H9 (cell line): ENCODE results near the gene MSI2. TPM values are rescaled to one million over a fixed set of nuclear protein-coding genes. Genes with fewer than 3 reads are reported as not detected.

Experiments used
- DNase-seq: peaks from one replicate; pipeline ENCODE4 v3.0.0-alpha.2; 2017
- H2AFZ ChIP-seq: one replicate; pipeline ENCODE4 v1.6.1; 2013; ENCODE audit warnings: mild to moderate bottlenecking, low read length, control low read depth, moderate library complexity
- H2AK5ac ChIP-seq: 2 replicates; pipeline ENCODE4 v1.6.1; 2013; ENCODE audit warnings: low read length, control low read depth, mixed read lengths; ENCODE audit not compliant: insufficient read length
- H2BK120ac ChIP-seq: one replicate; pipeline ENCODE4 v1.6.1; 2013; ENCODE audit warnings: low read depth, mild to moderate bottlenecking, low read length, control low read depth, inconsistent platforms; ENCODE audit not compliant: poor library complexity, severe bottlenecking
- H2BK12ac ChIP-seq: 2 replicates; pipeline ENCODE4 v1.6.1; 2013; ENCODE audit warnings: low read length, control low read depth, mixed read lengths, low read depth; ENCODE audit not compliant: insufficient read length
- H2BK15ac ChIP-seq: 2 replicates; pipeline ENCODE4 v1.6.1; 2013; ENCODE audit warnings: low read depth, low read length, control low read depth
- H2BK20ac ChIP-seq: one replicate; pipeline ENCODE4 v1.6.1; 2013; ENCODE audit warnings: low read depth, mild to moderate bottlenecking, low read length, control low read depth, inconsistent platforms; ENCODE audit not compliant: poor library complexity, severe bottlenecking
- H2BK5ac ChIP-seq: 2 replicates; pipeline ENCODE4 v1.6.1; 2013; ENCODE audit warnings: low read length, control low read depth, mixed read lengths; ENCODE audit not compliant: insufficient read length
- H3K14ac ChIP-seq: 2 replicates; pipeline ENCODE4 v1.6.1; 2013; ENCODE audit warnings: low read length, control low read depth; ENCODE audit not compliant: insufficient read depth
- H3K18ac ChIP-seq: 2 replicates; pipeline ENCODE4 v1.6.1; 2013; ENCODE audit warnings: low read depth, mild to moderate bottlenecking, mixed read lengths, low read length, control low read depth; ENCODE audit not compliant: insufficient read length
- H3K23ac ChIP-seq: 2 replicates; pipeline ENCODE4 v1.6.1; 2013; ENCODE audit warnings: low read length, control low read depth, mixed read lengths, low read depth; ENCODE audit not compliant: insufficient read length
- H3K23me2 ChIP-seq: 2 replicates; pipeline ENCODE4 v1.6.1; 2013; ENCODE audit warnings: low read depth, mild to moderate bottlenecking, mixed read lengths, low read length, control low read depth; ENCODE audit not compliant: insufficient read length, poor library complexity, severe bottlenecking
- H3K27ac ChIP-seq: 2 replicates; pipeline ENCODE4 v1.5.1; 2013; ENCODE audit warnings: low read length, control low read depth, mixed read lengths, low read depth; ENCODE audit not compliant: insufficient read length
- H3K27me3 ChIP-seq: 2 replicates; pipeline ENCODE4 v1.6.1; 2013; ENCODE audit warnings: low read length, control low read depth, inconsistent platforms; ENCODE audit not compliant: insufficient read depth
- H3K4ac ChIP-seq: 2 replicates; pipeline ENCODE4 v1.6.1; 2013; ENCODE audit warnings: low read depth, mild to moderate bottlenecking, control low read depth, inconsistent platforms, low read length, moderate library complexity
- H3K4me1 ChIP-seq: 2 replicates; pipeline ENCODE4 v1.6.1; 2013; ENCODE audit warnings: low read length, control low read depth, inconsistent platforms; ENCODE audit not compliant: insufficient read depth
- H3K4me2 ChIP-seq: 2 replicates; pipeline ENCODE4 v1.6.1; 2013; ENCODE audit warnings: low read length, control low read depth, mixed read lengths; ENCODE audit not compliant: insufficient read length, insufficient read depth
- H3K56ac ChIP-seq: 2 replicates; pipeline ENCODE4 v1.6.1; 2013; ENCODE audit warnings: low read depth, mild to moderate bottlenecking, mixed read lengths, low read length, control low read depth; ENCODE audit not compliant: insufficient read length
- H3K79me1 ChIP-seq: 2 replicates; pipeline ENCODE4 v1.6.1; 2013; ENCODE audit warnings: low read depth, mild to moderate bottlenecking, moderate library complexity, low read length, control low read depth, inconsistent platforms; ENCODE audit not compliant: insufficient read depth, poor library complexity, severe bottlenecking
- H3K79me2 ChIP-seq: 2 replicates; pipeline ENCODE4 v1.6.1; 2013; ENCODE audit warnings: low read length, control low read depth, inconsistent platforms; ENCODE audit not compliant: insufficient read depth
- H3K9ac ChIP-seq: 2 replicates; pipeline ENCODE4 v1.6.1; 2013; ENCODE audit warnings: low read length, control low read depth, mixed read lengths; ENCODE audit not compliant: insufficient read length; ENCODE audit errors: extremely low read depth
- H3K9me3 ChIP-seq: one replicate; pipeline ENCODE4 v1.6.1; 2013; ENCODE audit warnings: low read depth, low read length, inconsistent platforms; ENCODE audit not compliant: control insufficient read depth
- H3T11ph ChIP-seq: one replicate; pipeline ENCODE4 v1.6.1; 2013; ENCODE audit warnings: mild to moderate bottlenecking, low read length, control low read depth, inconsistent platforms
- H4K20me1 ChIP-seq: one replicate; pipeline ENCODE4 v1.6.1; 2013; ENCODE audit not compliant: control insufficient read depth, insufficient read length, insufficient read depth
- H4K5ac ChIP-seq: 2 replicates; pipeline ENCODE4 v1.6.1; 2013; ENCODE audit warnings: low read depth, mild to moderate bottlenecking, mixed read lengths, low read length, control low read depth; ENCODE audit not compliant: insufficient read length
- H4K8ac ChIP-seq: replicated peaks from 2 replicates; pipeline ENCODE4 v1.6.1; 2013; ENCODE audit warnings: low read length, control low read depth, mixed read lengths, low read depth; ENCODE audit not compliant: insufficient read length
- H4K91ac ChIP-seq: 2 replicates; pipeline ENCODE4 v1.6.1; 2013; ENCODE audit warnings: low read depth, mild to moderate bottlenecking, moderate library complexity, mixed read lengths, low read length, control low read depth; ENCODE audit not compliant: insufficient read length
- H3K27ac Mint-ChIP-seq, 3 experiments: 2 replicates in 2 of 3; 3 replicates in 1 of 3; pipeline ENCODE4 v1.8.0; 2020 to 2021; ENCODE audit warnings: mixed read lengths in 3 of 3, mild to moderate bottlenecking in 1 of 3, moderate library complexity in 1 of 3
- H3K27me3 Mint-ChIP-seq: 2 replicates; pipeline ENCODE4 v1.8.0; 2021; ENCODE audit warnings: low read depth, mild to moderate bottlenecking, moderate library complexity, mixed read lengths
- H3K36me3 Mint-ChIP-seq, 3 experiments: 2 replicates in 2 of 3; 3 replicates in 1 of 3; pipeline ENCODE4 v1.8.0; 2020 to 2021; ENCODE audit warnings: low read depth in 3 of 3, mixed read lengths in 3 of 3; ENCODE audit not compliant: insufficient read depth in 1 of 3
- H3K4me1 Mint-ChIP-seq, 2 experiments: 2 replicates each; pipeline ENCODE4 v1.8.0; 2020; ENCODE audit warnings: mixed read lengths in 2 of 2
- H3K4me3 Mint-ChIP-seq, 2 experiments: 2 replicates in 1 of 2; 3 replicates in 1 of 2; pipeline ENCODE4 v1.8.0; 2020 to 2021; ENCODE audit warnings: mild to moderate bottlenecking in 2 of 2, mixed read lengths in 2 of 2, moderate library complexity in 1 of 2
- H3K9me3 Mint-ChIP-seq, 2 experiments: 2 replicates in 1 of 2; 3 replicates in 1 of 2; pipeline ENCODE4 v1.8.0; 2020; ENCODE audit warnings: mild to moderate bottlenecking in 2 of 2, mixed read lengths in 2 of 2, moderate library complexity in 1 of 2
- WGBS: extraction: QIAGEN DNeasy Blood & Tissue Kit; methylation state at CpG from one replicate; pipeline ENCODE4 v1.1.7; 2013; ENCODE audit warnings: missing lambda C conversion rate, low lambda C conversion rate, mixed read lengths; ENCODE audit not compliant: insufficient read length; ENCODE audit errors: extremely low coverage; 5-methylcytosine and 5-hydroxymethylcytosine counted together
- total RNA-seq: library from RNA; stranded (reverse); gene quantifications from 2 replicates; pipeline ENCODE4 v1.2.1, GENCODE V29; 2021
- TF ChIP-seq, protein P1 (sequence below): fragments of 200-600 bp; sonication (generic); conservative IDR thresholded peaks from 3 replicates; pipeline ENCODE4 v1.8.0; 2021; ENCODE audit warnings: antibody characterized with exemption, mild to moderate bottlenecking

Gene MSI2
- total RNA-seq, 1 experiment from 2014 or later = 98.5 TPM

DNA sequence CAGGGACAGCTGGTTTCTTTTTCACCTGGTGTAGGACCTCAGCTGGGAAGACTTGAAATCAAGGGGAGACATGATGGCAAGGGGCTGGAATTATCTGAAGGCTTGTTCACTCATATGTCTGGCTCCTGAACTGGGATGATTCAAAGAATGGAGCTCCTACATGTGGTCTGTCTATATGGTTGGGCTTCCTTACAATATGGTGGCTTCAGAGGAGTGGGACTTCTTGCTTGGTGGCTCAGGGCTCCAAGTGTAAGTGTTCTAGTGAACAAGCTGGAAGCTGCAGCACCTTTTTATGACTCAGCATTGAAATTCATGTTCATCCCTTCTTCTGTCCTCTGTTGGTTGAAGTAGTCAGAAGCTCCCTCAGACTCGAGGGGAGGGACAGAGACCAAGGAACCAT, 127.9 kb downstream of the MSI2 start:
- no peak overlapping the region for H2BK15ac ChIP-seq
- no peak overlapping the region for H3K9ac ChIP-seq
- peaks cover 4% of the 10 kb centered on the region for H3K9me3 ChIP-seq
- Mint-ChIP-seq H3K4me3 (no peak overlapping the region), H3K4me1 (peaks cover 34 to 42% of the 10 kb centered on the region in 2 experiments), H3K27me3 (no peaks in the 10 kb centered on the region), H3K27ac (no peak overlapping the region; a peak in 1 of 7 replicates), H3K36me3 (peaks cover 14 to 21% (median 15%) of the 10 kb centered on the region in 3 experiments), H3K9me3 (peaks cover 7 to 9% of the 10 kb centered on the region in 2 experiments; a peak in 4 of 5 replicates)
- H2BK120ac ChIP-seq = no peak overlapping the region
- no peak overlapping the region for H4K5ac ChIP-seq
- H4K20me1 ChIP-seq = no peaks in the 10 kb centered on the region
- H3K27ac ChIP-seq = no peak overlapping the region
- no peak overlapping the region for H3K14ac ChIP-seq
- no peaks in the 10 kb centered on the region for H3K27me3 ChIP-seq
- H3T11ph ChIP-seq = no peak overlapping the region
- WGBS = no CpG with 5 or more reads among the region's 1 CpG
- H4K8ac ChIP-seq = no peak overlapping the region
- no peaks in the 10 kb centered on the region for H3K79me1 ChIP-seq
- H3K4me2 ChIP-seq = no peak overlapping the region
- H3K56ac ChIP-seq = no peak overlapping the region
- H2AK5ac ChIP-seq = no peak overlapping the region
- H3K4ac ChIP-seq = no peak overlapping the region
- H3K18ac ChIP-seq = no peak overlapping the region
- no peaks in the 10 kb centered on the region for H3K23me2 ChIP-seq
- no peak overlapping the region for H2AFZ ChIP-seq
- H3K4me1 ChIP-seq = peaks cover 8% of the 10 kb centered on the region; the same call in 1 of the 2 replicates
- no peaks in the 10 kb centered on the region for H3K79me2 ChIP-seq
- no peak for DNase-seq
- TF ChIP-seq, protein P1, sequence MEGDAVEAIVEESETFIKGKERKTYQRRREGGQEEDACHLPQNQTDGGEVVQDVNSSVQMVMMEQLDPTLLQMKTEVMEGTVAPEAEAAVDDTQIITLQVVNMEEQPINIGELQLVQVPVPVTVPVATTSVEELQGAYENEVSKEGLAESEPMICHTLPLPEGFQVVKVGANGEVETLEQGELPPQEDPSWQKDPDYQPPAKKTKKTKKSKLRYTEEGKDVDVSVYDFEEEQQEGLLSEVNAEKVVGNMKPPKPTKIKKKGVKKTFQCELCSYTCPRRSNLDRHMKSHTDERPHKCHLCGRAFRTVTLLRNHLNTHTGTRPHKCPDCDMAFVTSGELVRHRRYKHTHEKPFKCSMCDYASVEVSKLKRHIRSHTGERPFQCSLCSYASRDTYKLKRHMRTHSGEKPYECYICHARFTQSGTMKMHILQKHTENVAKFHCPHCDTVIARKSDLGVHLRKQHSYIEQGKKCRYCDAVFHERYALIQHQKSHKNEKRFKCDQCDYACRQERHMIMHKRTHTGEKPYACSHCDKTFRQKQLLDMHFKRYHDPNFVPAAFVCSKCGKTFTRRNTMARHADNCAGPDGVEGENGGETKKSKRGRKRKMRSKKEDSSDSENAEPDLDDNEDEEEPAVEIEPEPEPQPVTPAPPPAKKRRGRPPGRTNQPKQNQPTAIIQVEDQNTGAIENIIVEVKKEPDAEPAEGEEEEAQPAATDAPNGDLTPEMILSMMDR = no peak
- H2BK5ac ChIP-seq = no peak overlapping the region
- H2BK20ac ChIP-seq = no peak overlapping the region
- H3K23ac ChIP-seq = no peak overlapping the region
- H2BK12ac ChIP-seq = no peak overlapping the region
- H4K91ac ChIP-seq = no peak overlapping the region
